Neural cell (in vitro differentiated cells): ENCODE data around the gene RHOBTB1.

Experiments
- CTCF ChIP-seq: fragments of 450-650 bp; IDR thresholded peaks from 2 replicates; pipeline ENCODE4 v1.5.1; 2014; ENCODE audit warnings: antibody characterized with exemption, mild to moderate bottlenecking, moderate library complexity; ENCODE audit not compliant: poor library complexity, severe bottlenecking
- EP300 ChIP-seq: fragments of 450-650 bp; conservative IDR thresholded peaks from 2 replicates; pipeline ENCODE4 v1.6.1; 2014; ENCODE audit warnings: antibody characterized with exemption, mild to moderate bottlenecking, moderate library complexity; ENCODE audit not compliant: poor library complexity, severe bottlenecking
- EZH2 ChIP-seq: fragments of 200-600, 300-800 bp; shearing (Covaris generic), sonication (generic); IDR thresholded peaks from 2 replicates; pipeline ENCODE4 v1.6.1; 2014; ENCODE audit warnings: antibody characterized with exemption, low read length, borderline replicate concordance, mild to moderate bottlenecking; ENCODE audit not compliant: insufficient read depth, poor library complexity, severe bottlenecking
- POLR2AphosphoS5 ChIP-seq: IDR thresholded peaks from 2 replicates; pipeline ENCODE4 v1.6.1; 2012
- RAD21 ChIP-seq: fragments of 450-650 bp; conservative IDR thresholded peaks from 2 replicates; pipeline ENCODE4 v1.6.1; 2014; ENCODE audit warnings: antibody characterized with exemption, mild to moderate bottlenecking, moderate library complexity
- REST ChIP-seq: IDR thresholded peaks from 2 replicates; pipeline ENCODE4 v1.6.1; 2012; ENCODE audit warnings: borderline replicate concordance
- TAF1 ChIP-seq: IDR thresholded peaks from 2 replicates; pipeline ENCODE4 v1.6.1; 2012; ENCODE audit warnings: low read depth

GRCh38 chr10:60908031-60908430 lies 36.0 kb downstream of the RHOBTB1 start:
- TF ChIP-seq CTCF (no peak), POLR2AphosphoS5 (no peak), EZH2 (no peak), EP300 (no peak), RAD21 (no peak), TAF1 (no peak), REST (no peak)
